Left ventricle myocardium inferior (tissue), 1 donor: Measurements from ENCODE around the gene CYP26A1. TPM values are rescaled to one million over a fixed set of nuclear protein-coding genes. Genes with fewer than 3 reads are reported as not detected.

ENCODE experiments used
- DNase-seq: peaks from one replicate; pipeline ENCODE4 v3.0.0-alpha.2; 2020
- H3K27ac ChIP-seq: fragments of 200-600 bp; replicated peaks from 2 replicates; pipeline ENCODE4 v1.8.0; 2021
- H3K27me3 ChIP-seq: fragments of 200-600 bp; 2 replicates; pipeline ENCODE4 v1.8.0; 2021; ENCODE audit warnings: low read depth
- H3K36me3 ChIP-seq: fragments of 200-600 bp; 2 replicates; pipeline ENCODE4 v1.8.0; 2021
- H3K4me1 ChIP-seq: fragments of 200-600 bp; 2 replicates; pipeline ENCODE4 v1.8.0; 2021
- H3K4me3 ChIP-seq: fragments of 200-600 bp; 2 replicates; pipeline ENCODE4 v1.8.0; 2021; ENCODE audit warnings: mild to moderate bottlenecking, moderate library complexity
- H3K9me3 ChIP-seq: fragments of 200-600 bp; replicated peaks from 2 replicates; pipeline ENCODE4 v1.8.0; 2021
- intact Hi-C: fragments of 100-400 bp; cut with micrococcal nuclease; formaldehyde crosslinking; loops from one replicate; pipeline ENCODE4 v1.11.0; 2022
- total RNA-seq: library from RNA; stranded (reverse); fragmentation: NEBNext Ultra II Directional; extraction: Animal tissue kit (Norgen Biotek cat#: 25700); gene quantifications from one replicate; pipeline ENCODE4 v1.2.1, GENCODE V29; 2021
- TF ChIP-seq, protein P1 (sequence below): fragments of 200-600 bp; IDR thresholded peaks from 2 replicates; pipeline ENCODE4 v1.8.0; 2021; ENCODE audit warnings: antibody characterized with exemption, mild to moderate bottlenecking, borderline replicate concordance
- donor health status: DM: no; HTN: yes; CAD: no; lungs with severe emphysema.

CYP26A1 gene
- total RNA-seq, 1 donor from 2014 or later = not detected

DNA sequence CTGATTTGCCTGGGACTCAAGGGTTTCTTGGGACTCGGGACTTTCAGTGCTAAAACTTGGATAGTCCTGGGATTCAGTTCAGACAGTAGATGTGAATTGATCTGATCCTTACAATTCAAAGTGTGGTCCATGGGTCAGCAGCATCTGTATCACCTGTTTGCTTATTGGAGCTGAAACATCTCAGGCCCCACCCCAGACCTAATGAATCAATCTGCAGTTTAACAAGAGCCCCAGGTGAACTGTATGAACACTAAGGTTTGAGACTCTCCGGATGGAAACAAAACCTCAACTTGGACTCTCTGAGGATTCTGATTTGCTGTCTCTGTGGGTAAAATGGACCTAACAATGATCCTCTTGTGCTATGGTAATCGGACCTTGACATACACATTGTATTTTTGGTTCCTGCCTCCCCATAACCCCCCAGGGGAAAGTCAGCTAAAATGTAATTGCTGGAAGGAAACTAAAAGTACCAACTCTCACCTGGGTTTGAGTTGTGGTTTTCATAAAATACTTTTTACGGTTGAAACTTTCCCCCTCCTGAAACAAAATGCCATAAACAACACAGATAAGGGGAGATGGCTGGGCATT is 11.7 kb downstream of the CYP26A1 start:
- no peak overlapping the region for H3K4me3 ChIP-seq
- peaks cover 41% of the 10 kb centered on the region for H3K27me3 ChIP-seq
- H3K27ac ChIP-seq = no peak overlapping the region
- H3K4me1 ChIP-seq = no peaks in the 10 kb centered on the region
- TF ChIP-seq, protein P1, sequence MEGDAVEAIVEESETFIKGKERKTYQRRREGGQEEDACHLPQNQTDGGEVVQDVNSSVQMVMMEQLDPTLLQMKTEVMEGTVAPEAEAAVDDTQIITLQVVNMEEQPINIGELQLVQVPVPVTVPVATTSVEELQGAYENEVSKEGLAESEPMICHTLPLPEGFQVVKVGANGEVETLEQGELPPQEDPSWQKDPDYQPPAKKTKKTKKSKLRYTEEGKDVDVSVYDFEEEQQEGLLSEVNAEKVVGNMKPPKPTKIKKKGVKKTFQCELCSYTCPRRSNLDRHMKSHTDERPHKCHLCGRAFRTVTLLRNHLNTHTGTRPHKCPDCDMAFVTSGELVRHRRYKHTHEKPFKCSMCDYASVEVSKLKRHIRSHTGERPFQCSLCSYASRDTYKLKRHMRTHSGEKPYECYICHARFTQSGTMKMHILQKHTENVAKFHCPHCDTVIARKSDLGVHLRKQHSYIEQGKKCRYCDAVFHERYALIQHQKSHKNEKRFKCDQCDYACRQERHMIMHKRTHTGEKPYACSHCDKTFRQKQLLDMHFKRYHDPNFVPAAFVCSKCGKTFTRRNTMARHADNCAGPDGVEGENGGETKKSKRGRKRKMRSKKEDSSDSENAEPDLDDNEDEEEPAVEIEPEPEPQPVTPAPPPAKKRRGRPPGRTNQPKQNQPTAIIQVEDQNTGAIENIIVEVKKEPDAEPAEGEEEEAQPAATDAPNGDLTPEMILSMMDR = no peak
- no peak for DNase-seq
- intact Hi-C loops = no loop called here
- no peaks in the 10 kb centered on the region for H3K9me3 ChIP-seq
- no peaks in the 10 kb centered on the region for H3K36me3 ChIP-seq

DNA sequence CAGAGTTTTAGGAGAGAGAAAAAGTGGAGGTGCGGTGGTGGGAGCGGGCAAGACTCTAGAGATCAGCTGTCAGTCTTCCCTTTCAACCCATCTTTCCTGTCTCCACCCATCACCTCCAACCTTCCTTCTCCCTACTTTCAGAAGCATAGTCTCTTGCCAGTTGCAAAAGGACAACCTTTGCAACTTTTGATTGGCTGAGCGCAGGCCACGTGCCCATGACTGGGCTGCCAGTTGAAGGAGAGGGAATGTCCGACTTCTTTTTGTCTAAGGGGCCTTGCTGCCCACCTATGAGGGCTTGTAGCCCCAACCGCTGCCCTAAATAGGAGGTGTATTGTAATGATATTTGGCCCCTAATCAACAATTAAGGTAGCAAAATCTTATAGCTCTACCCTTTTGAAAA is 12.6 kb downstream of the CYP26A1 start:
- no peak for DNase-seq
- intact Hi-C loops = no loop called here
- Histone ChIP-seq H3K9me3 (no peaks in the 10 kb centered on the region), H3K4me3 (no peak overlapping the region), H3K4me1 (no peaks in the 10 kb centered on the region), H3K27ac (no peak overlapping the region), H3K27me3 (peaks cover 41% of the 10 kb centered on the region), H3K36me3 (no peaks in the 10 kb centered on the region)
- TF ChIP-seq, protein P1 = no peak

DNA sequence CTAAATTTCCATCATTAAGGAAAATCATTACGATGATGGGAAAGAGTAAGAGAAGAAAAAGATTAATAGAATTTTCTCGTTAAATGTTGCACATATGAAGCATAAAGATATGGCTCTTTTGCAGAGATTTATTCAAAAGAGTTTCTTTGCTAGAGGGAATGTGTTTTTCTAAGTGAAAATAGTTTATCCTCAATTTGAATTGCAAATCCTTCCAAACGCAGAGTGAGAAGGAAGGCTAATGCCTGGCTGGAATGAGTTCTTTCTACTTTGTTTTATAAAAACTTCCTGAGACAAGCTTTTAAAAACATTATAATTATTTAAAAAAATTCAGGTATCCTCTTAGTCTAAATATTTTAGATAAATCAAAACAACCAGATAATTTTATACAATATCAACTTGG is 14.2 kb downstream of the CYP26A1 start:
- Histone ChIP-seq H3K9me3 (no peaks in the 10 kb centered on the region), H3K27ac (no peak overlapping the region), H3K27me3 (peaks cover 36% of the 10 kb centered on the region), H3K36me3 (no peaks in the 10 kb centered on the region), H3K4me1 (no peaks in the 10 kb centered on the region), H3K4me3 (no peak overlapping the region)
- TF ChIP-seq, protein P1 = no peak
- DNase-seq = no peak
- intact Hi-C loops = no loop called here

- Histone ChIP-seq H3K4me3 (no peak overlapping the region), H3K9me3 (no peaks in the 10 kb centered on the region), H3K36me3 (no peaks in the 10 kb centered on the region), H3K27me3 (peaks cover 36% of the 10 kb centered on the region), H3K27ac (no peak overlapping the region), H3K4me1 (no peaks in the 10 kb centered on the region)
- TF ChIP-seq, protein P1 = no peak
- DNase-seq = no peak
- intact Hi-C loops = no loop called here
These were observed 14.8 kb downstream of the CYP26A1 start for GRCh38 chr10:93088466-93088865.

- no peaks in the 10 kb centered on the region for H3K4me1 ChIP-seq
- no peak for DNase-seq
- no peak overlapping the region for H3K27ac ChIP-seq
- intact Hi-C loops = no loop called here
- H3K9me3 ChIP-seq = no peaks in the 10 kb centered on the region
- no peaks in the 10 kb centered on the region for H3K36me3 ChIP-seq
- TF ChIP-seq, protein P1 = no peak
- H3K27me3 ChIP-seq = peaks cover 36% of the 10 kb centered on the region
- no peak overlapping the region for H3K4me3 ChIP-seq
These were observed 16.9 kb downstream of the CYP26A1 start for GRCh38 chr10:93090619-93091018.
